Caco-2 (cell line): ENCODE results near the gene S100A6. TPM values are rescaled to one million over a fixed set of nuclear protein-coding genes. Genes with fewer than 3 reads are reported as not detected.

Experiments used
- BruUV-seq: library from RNA; stranded (reverse); fragments of 400-500 nt; replicated peaks from 2 replicates; lab custom pipeline; 2021; lab: Mats Ljungman, UMichigan
- CTCF ChIA-PET: fragments of 300-600 bp; sonication (Branson Sonifier 250); formaldehyde crosslinking; loops from one replicate; lab custom pipeline; 2022; ENCODE audit warnings: antibody characterized with exemption; lab: Charles Lee
- POLR2A ChIA-PET: fragments of 300-600 bp; sonication (Branson Sonifier 250); formaldehyde crosslinking; loops from one replicate; lab custom pipeline; 2022; ENCODE audit warnings: antibody characterized with exemption; lab: Charles Lee
- DNase-seq, 2 experiments: peaks; one replicate each; pipeline versions ENCODE4 v3.0.0 to v3.0.0-alpha.2; 2020 to 2022
- H3K27me3 ChIP-seq: replicated peaks from 2 replicates; pipeline ENCODE4 v1.6.0; 2011; ENCODE audit warnings: low read length; ENCODE audit not compliant: control insufficient read depth, insufficient read depth
- H3K36me3 ChIP-seq: 2 replicates; pipeline ENCODE4 v1.5.1; 2011; ENCODE audit warnings: low read length; ENCODE audit not compliant: control insufficient read depth, insufficient read depth
- H3K4me1 ChIP-seq: fragments of 250-450 bp; sonication (Bioruptor Pico); 2 replicates; pipeline ENCODE4 v1.5.1; 2020; ENCODE audit warnings: mild to moderate bottlenecking
- H3K4me3 ChIP-seq: 2 replicates; pipeline ENCODE4 v1.5.1; 2011; ENCODE audit warnings: low read depth, mild to moderate bottlenecking, control low read depth, low read length
- H3K9me3 ChIP-seq: fragments of 250-450 bp; sonication (Bioruptor Pico); 2 replicates; pipeline ENCODE4 v1.5.1; 2020; ENCODE audit warnings: mild to moderate bottlenecking, moderate library complexity
- H3K27ac Mint-ChIP-seq: one replicate; pipeline ENCODE4 v1.8.0; 2022; ENCODE audit warnings: mixed read lengths; ENCODE audit not compliant: unreplicated experiment
- H3K27me3 Mint-ChIP-seq: one replicate; pipeline ENCODE4 v1.8.0; 2022; ENCODE audit warnings: mixed read lengths; ENCODE audit not compliant: insufficient read depth, unreplicated experiment
- H3K36me3 Mint-ChIP-seq: one replicate; pipeline ENCODE4 v1.8.0; 2022; ENCODE audit warnings: mild to moderate bottlenecking, mixed read lengths; ENCODE audit not compliant: insufficient read depth, unreplicated experiment
- H3K4me1 Mint-ChIP-seq: one replicate; pipeline ENCODE4 v1.8.0; 2022; ENCODE audit warnings: low read depth, mixed read lengths; ENCODE audit not compliant: unreplicated experiment
- H3K4me3 Mint-ChIP-seq: one replicate; pipeline ENCODE4 v1.8.0; 2022; ENCODE audit warnings: mild to moderate bottlenecking, moderate library complexity, mixed read lengths; ENCODE audit not compliant: unreplicated experiment
- H3K9me3 Mint-ChIP-seq: one replicate; pipeline ENCODE4 v1.8.0; 2022; ENCODE audit warnings: mixed read lengths; ENCODE audit not compliant: unreplicated experiment
- intact Hi-C: fragments of 100-400 bp; cut with micrococcal nuclease; formaldehyde crosslinking; loops from one replicate; pipeline ENCODE4 v1.10.0; 2022; ENCODE audit not compliant: unreplicated experiment
- total RNA-seq: library from RNA; stranded (reverse); gene quantifications from 2 replicates; pipeline ENCODE4 v1.2.3, GENCODE V29; 2022
- TF ChIP-seq, protein P1 (sequence below), 2 experiments: fragments of 200-600 bp in 1 of 2; IDR thresholded peaks; 1 replicate in 1 of 2; 2 replicates in 1 of 2; pipeline versions ENCODE4 v1.5.1 to v1.8.0; 2011 to 2022; ENCODE audit warnings: antibody characterized with exemption in 1 of 2, control low read depth in 1 of 2, inconsistent platforms in 1 of 2, low read depth in 1 of 2, low read length in 1 of 2, mild to moderate bottlenecking in 1 of 2, moderate library complexity in 1 of 2; ENCODE audit not compliant: insufficient read depth in 1 of 2, severe bottlenecking in 1 of 2, unreplicated experiment in 1 of 2

S100A6 gene
- total RNA-seq, 1 experiment from 2014 or later: 432 TPM

DNA sequence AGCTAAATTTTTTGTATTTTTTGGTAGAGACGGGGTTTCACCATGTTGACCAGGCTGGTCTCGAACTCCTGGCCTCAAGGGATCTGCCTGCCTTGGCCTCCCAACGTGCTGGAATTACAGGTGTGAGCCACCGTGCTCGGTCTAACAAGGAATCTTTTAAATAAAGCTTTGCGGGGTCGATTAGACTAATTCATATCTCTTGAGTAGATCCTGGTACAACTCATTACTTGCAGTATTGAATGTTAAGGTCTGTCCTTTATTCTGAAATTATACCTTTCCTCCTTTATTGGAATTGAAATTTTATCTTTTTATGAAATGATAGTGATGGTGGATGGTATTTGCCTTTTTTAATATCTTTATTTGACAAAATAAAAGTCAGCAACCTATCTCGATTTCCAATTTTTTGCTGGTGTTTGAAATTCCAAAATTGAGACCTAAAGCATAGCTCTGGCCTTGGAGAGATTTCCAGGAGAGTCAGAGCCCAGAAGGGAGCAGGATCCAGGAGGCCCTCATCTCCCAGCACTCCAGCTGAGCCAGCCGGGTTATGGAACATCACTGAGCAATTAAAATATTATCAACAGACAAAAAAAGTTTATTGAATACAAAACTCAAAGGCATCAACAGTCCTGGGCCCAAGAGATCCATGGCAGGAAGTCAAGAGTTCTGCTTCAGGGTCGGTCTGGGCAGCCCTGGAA is 25.1 kb upstream of the S100A6 start:
- H3K4me1 ChIP-seq: peaks cover 17% of the 10 kb centered on the region
- CTCF ChIA-PET: no interaction called here
- no peaks in the 10 kb centered on the region for H3K9me3 ChIP-seq
- Mint-ChIP-seq H3K36me3 (no peaks in the 10 kb centered on the region), H3K4me3 (no peak overlapping the region), H3K27ac (no peak overlapping the region), H3K27me3 (no peaks in the 10 kb centered on the region), H3K9me3 (no peaks in the 10 kb centered on the region), H3K4me1 (peaks cover 8% of the 10 kb centered on the region)
- DNase-seq: no peak
- POLR2A ChIA-PET: no interaction called here
- H3K36me3 ChIP-seq: no peaks in the 10 kb centered on the region
- intact Hi-C loops: loop anchor here (10.0 kb wide), 1 partner anchor 206 kb away; the partner anchor contains the start of gene S100A9
- BruUV-seq: no TSS peak
- H3K27me3 ChIP-seq: no peaks in the 10 kb centered on the region
- TF ChIP-seq, protein P1, sequence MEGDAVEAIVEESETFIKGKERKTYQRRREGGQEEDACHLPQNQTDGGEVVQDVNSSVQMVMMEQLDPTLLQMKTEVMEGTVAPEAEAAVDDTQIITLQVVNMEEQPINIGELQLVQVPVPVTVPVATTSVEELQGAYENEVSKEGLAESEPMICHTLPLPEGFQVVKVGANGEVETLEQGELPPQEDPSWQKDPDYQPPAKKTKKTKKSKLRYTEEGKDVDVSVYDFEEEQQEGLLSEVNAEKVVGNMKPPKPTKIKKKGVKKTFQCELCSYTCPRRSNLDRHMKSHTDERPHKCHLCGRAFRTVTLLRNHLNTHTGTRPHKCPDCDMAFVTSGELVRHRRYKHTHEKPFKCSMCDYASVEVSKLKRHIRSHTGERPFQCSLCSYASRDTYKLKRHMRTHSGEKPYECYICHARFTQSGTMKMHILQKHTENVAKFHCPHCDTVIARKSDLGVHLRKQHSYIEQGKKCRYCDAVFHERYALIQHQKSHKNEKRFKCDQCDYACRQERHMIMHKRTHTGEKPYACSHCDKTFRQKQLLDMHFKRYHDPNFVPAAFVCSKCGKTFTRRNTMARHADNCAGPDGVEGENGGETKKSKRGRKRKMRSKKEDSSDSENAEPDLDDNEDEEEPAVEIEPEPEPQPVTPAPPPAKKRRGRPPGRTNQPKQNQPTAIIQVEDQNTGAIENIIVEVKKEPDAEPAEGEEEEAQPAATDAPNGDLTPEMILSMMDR (IDR thresholded peaks at IDR 0.05; ENCODE audit: insufficient read depth in 1 of 2, low read depth in 1 of 2, low read length in 1 of 2, severe bottlenecking in 1 of 2, unreplicated experiment in 1 of 2): no peak
- H3K4me3 ChIP-seq: no peak overlapping the region

DNA sequence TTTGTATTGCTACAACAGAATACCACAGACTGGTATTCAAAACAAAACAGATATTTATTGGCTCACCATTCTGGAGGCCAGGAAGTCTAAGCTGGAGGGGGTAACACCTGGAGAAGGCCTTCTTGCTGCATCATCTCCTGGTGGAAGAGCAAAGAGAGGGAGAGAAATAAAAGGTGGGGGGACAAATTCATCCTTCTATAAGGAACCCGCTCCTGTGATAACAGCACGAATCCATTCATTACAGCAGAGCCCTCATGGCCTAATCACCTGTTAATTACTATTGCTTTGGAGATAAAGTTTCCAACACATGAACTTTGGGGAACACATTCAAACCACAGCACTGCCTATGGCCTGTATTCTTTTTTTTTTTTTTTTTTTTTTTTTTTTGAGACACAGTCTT is 24.4 kb upstream of the S100A6 start:
- TF ChIP-seq, protein P1 (IDR thresholded peaks at IDR 0.05; ENCODE audit: insufficient read depth in 1 of 2, low read depth in 1 of 2, low read length in 1 of 2, severe bottlenecking in 1 of 2, unreplicated experiment in 1 of 2): no peak
- H3K27ac Mint-ChIP-seq: no peak overlapping the region
- intact Hi-C loops: loop anchor here (10.0 kb wide), 1 partner anchor 205 kb away; the partner anchor contains the start of gene S100A9
- H3K27me3 Mint-ChIP-seq: no peaks in the 10 kb centered on the region
- H3K4me1 Mint-ChIP-seq: peaks cover 1% of the 10 kb centered on the region
- no peaks in the 10 kb centered on the region for H3K9me3 Mint-ChIP-seq
- no peak overlapping the region for H3K4me3 ChIP-seq
- ChIA-PET POLR2A (no interaction called here), CTCF (interaction anchor here (0.5 kb wide), 1 partner anchor 1564 kb away, joined by 5 read pairs; no protein-coding TSS in a partner anchor)
- no peaks in the 10 kb centered on the region for H3K36me3 ChIP-seq
- H3K4me3 Mint-ChIP-seq: no peak overlapping the region
- H3K9me3 ChIP-seq: no peaks in the 10 kb centered on the region
- no TSS peak for BruUV-seq
- H3K4me1 ChIP-seq: peaks cover 10% of the 10 kb centered on the region
- H3K27me3 ChIP-seq: no peaks in the 10 kb centered on the region
- no peaks in the 10 kb centered on the region for H3K36me3 Mint-ChIP-seq
- no peak for DNase-seq

DNA sequence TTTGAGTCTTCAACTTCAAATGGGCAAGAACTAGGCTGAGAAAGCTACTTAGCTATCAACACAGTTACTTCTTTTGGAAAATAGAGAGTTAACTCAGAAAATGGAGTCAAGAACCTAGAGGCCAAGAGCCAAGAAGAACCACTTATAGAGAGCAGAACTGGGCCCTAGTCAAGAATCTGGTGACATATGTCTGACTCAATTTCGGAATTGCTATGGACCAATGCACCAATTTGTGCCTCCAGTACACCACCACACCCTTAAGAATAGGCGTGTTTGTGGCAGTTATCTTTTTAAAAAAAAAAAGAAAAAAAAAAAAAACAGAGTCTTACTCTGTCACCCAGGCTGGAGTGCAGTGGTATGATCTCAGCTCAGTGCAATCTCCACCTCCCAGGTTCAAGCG is 22.1 kb upstream of the S100A6 start:
- ChIA-PET POLR2A (no interaction called here), CTCF (interaction anchor here (0.7 kb wide), 1 partner anchor 125 kb away, joined by 5 read pairs; no protein-coding TSS in a partner anchor)
- no TSS peak for BruUV-seq
- intact Hi-C loops: no loop called here
- H3K36me3 ChIP-seq: no peaks in the 10 kb centered on the region
- Mint-ChIP-seq H3K9me3 (no peaks in the 10 kb centered on the region), H3K27me3 (no peaks in the 10 kb centered on the region), H3K27ac (no peak overlapping the region), H3K4me1 (no peaks in the 10 kb centered on the region), H3K4me3 (no peak overlapping the region), H3K36me3 (no peaks in the 10 kb centered on the region)
- no peak overlapping the region for H3K4me3 ChIP-seq
- DNase-seq: no peak
- no peaks in the 10 kb centered on the region for H3K9me3 ChIP-seq
- TF ChIP-seq, protein P1 (IDR thresholded peaks at IDR 0.05; ENCODE audit: insufficient read depth in 1 of 2, low read depth in 1 of 2, low read length in 1 of 2, severe bottlenecking in 1 of 2, unreplicated experiment in 1 of 2): no peak
- no peaks in the 10 kb centered on the region for H3K27me3 ChIP-seq
- H3K4me1 ChIP-seq: no peaks in the 10 kb centered on the region; the same call in 1 of the 2 replicates
